Neural cell (in vitro differentiated cells): ENCODE measurements around the gene BLOC1S3. TPM values are rescaled to one million over a fixed set of nuclear protein-coding genes. Genes with fewer than 3 reads are reported as not detected.

Experiments used
- H2AFZ ChIP-seq: fragments of 200-600, 300-800 bp; sonication (generic), shearing (Covaris generic); 2 replicates; pipeline ENCODE4 v1.6.0; 2014; ENCODE audit warnings: low read depth, mild to moderate bottlenecking, antibody characterized with exemption, low read length, moderate library complexity
- H3F3A ChIP-seq: fragments of 200-600 bp; shearing (Covaris generic); 2 replicates; pipeline ENCODE4 v1.6.1; 2016; ENCODE audit warnings: mild to moderate bottlenecking, moderate library complexity, mixed read lengths, antibody characterized with exemption, low read length; ENCODE audit not compliant: insufficient read depth, poor library complexity, severe bottlenecking
- H3K27ac ChIP-seq: fragments of 200-600, 300-800 bp; sonication (generic), shearing (Covaris generic); 2 replicates; pipeline ENCODE4 v1.5.1; 2014; ENCODE audit warnings: mild to moderate bottlenecking, low read length, moderate library complexity
- H3K27me3 ChIP-seq: fragments of 300-800, 200-600 bp; sonication (generic), shearing (Covaris generic); 2 replicates; pipeline ENCODE4 v1.6.0; 2014; ENCODE audit warnings: mild to moderate bottlenecking, low read depth, low read length, moderate library complexity; ENCODE audit not compliant: insufficient read depth
- H3K36me3 ChIP-seq: fragments of 300-800, 200-600 bp; sonication (generic), shearing (Covaris generic); 2 replicates; pipeline ENCODE4 v1.5.1; 2014; ENCODE audit warnings: mild to moderate bottlenecking, antibody characterized with exemption, low read length, moderate library complexity; ENCODE audit not compliant: insufficient read depth
- H3K4me2 ChIP-seq: fragments of 300-800, 200-600 bp; sonication (generic), shearing (Covaris generic); 2 replicates; pipeline ENCODE4 v1.6.0; 2014; ENCODE audit warnings: mild to moderate bottlenecking, low read length
- H3K4me3 ChIP-seq: fragments of 300-800, 200-600 bp; sonication (generic), shearing (Covaris generic); 2 replicates; pipeline ENCODE4 v1.5.1; 2014; ENCODE audit warnings: mild to moderate bottlenecking, low read length, moderate library complexity
- H3K79me2 ChIP-seq: fragments of 200-600 bp; shearing (Covaris generic); replicated peaks from 2 replicates; pipeline ENCODE4 v1.6.0; 2014; ENCODE audit warnings: mild to moderate bottlenecking, low read length, moderate library complexity; ENCODE audit not compliant: insufficient read depth
- H3K9ac ChIP-seq: fragments of 300-800, 200-600 bp; sonication (generic), shearing (Covaris generic); 2 replicates; pipeline ENCODE4 v1.6.1; 2016; ENCODE audit warnings: mild to moderate bottlenecking, low read length, mixed read lengths
- H3K9me2 ChIP-seq: fragments of 200-600 bp; shearing (Covaris generic); 2 replicates; pipeline ENCODE4 v1.6.1; 2016; ENCODE audit warnings: mild to moderate bottlenecking, low read length, mixed read lengths; ENCODE audit not compliant: insufficient read depth
- H3K9me3 ChIP-seq: fragments of 200-600, 300-800 bp; sonication (generic), shearing (Covaris generic); 2 replicates; pipeline ENCODE4 v1.6.1; 2016; ENCODE audit warnings: mild to moderate bottlenecking, mixed run types, low read length, moderate library complexity, mixed read lengths
- H4K20me1 ChIP-seq: fragments of 200-600 bp; shearing (Covaris generic); 2 replicates; pipeline ENCODE4 v1.6.1; 2016; ENCODE audit warnings: mild to moderate bottlenecking, mixed run types; ENCODE audit not compliant: insufficient read depth
- EP300 ChIP-seq: fragments of 450-650 bp; conservative IDR thresholded peaks from 2 replicates; pipeline ENCODE4 v1.6.1; 2014; ENCODE audit warnings: antibody characterized with exemption, mild to moderate bottlenecking, moderate library complexity; ENCODE audit not compliant: poor library complexity, severe bottlenecking
- EZH2 ChIP-seq: fragments of 200-600, 300-800 bp; shearing (Covaris generic), sonication (generic); IDR thresholded peaks from 2 replicates; pipeline ENCODE4 v1.6.1; 2014; ENCODE audit warnings: antibody characterized with exemption, low read length, borderline replicate concordance, mild to moderate bottlenecking; ENCODE audit not compliant: insufficient read depth, poor library complexity, severe bottlenecking
- MXI1 ChIP-seq: fragments of 450-650 bp; conservative IDR thresholded peaks from 2 replicates; pipeline ENCODE4 v1.6.1; 2014; ENCODE audit warnings: antibody characterized with exemption, mild to moderate bottlenecking; ENCODE audit not compliant: poor library complexity, severe bottlenecking
- POLR2AphosphoS5 ChIP-seq: IDR thresholded peaks from 2 replicates; pipeline ENCODE4 v1.6.1; 2012
- RAD21 ChIP-seq: fragments of 450-650 bp; conservative IDR thresholded peaks from 2 replicates; pipeline ENCODE4 v1.6.1; 2014; ENCODE audit warnings: antibody characterized with exemption, mild to moderate bottlenecking, moderate library complexity
- SMC3 ChIP-seq: fragments of 450-650 bp; conservative IDR thresholded peaks from 2 replicates; pipeline ENCODE4 v1.6.1; 2014; ENCODE audit warnings: antibody characterized with exemption, mild to moderate bottlenecking, moderate library complexity; ENCODE audit not compliant: poor library complexity
- TAF1 ChIP-seq: IDR thresholded peaks from 2 replicates; pipeline ENCODE4 v1.6.1; 2012; ENCODE audit warnings: low read depth
- polyA plus RNA-seq: library from polyadenylated mRNA; depleted of rRNA; stranded (reverse); fragments of >200 nt; gene quantifications from 2 replicates; pipeline ENCODE4 v1.2.3, GENCODE V29; 2014
- TF ChIP-seq, protein P1 (sequence below): fragments of 450-650 bp; IDR thresholded peaks from 2 replicates; pipeline ENCODE4 v1.5.1; 2014; ENCODE audit warnings: antibody characterized with exemption, mild to moderate bottlenecking, moderate library complexity; ENCODE audit not compliant: poor library complexity, severe bottlenecking
- TF ChIP-seq, protein P2 (sequence below): IDR thresholded peaks from 2 replicates; pipeline ENCODE4 v1.6.1; 2012; ENCODE audit warnings: borderline replicate concordance

The BLOC1S3 gene
- polyA plus RNA-seq, 1 donor from 2014 or later = 1.8 TPM

DNA sequence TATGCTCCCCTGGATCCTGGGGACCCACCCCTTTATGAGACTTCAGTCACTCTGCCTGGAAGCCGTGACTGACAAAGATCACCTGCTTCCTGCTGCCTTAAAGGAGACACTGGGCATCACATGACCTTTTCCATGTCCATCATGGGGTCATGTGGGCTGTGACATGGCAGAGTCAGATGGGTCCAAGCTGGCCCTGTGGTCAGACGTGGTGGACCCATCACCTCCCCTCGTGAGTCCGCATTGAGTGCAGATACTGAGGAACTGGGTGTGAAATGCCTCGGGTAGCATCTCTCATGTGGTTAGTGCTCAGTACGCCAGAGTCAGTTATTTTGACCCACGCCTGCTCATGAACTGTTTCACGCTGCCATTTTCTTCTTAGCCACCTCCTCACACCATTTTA lies 44.9 kb upstream of the BLOC1S3 start:
- Histone ChIP-seq H4K20me1 (no peaks in the 10 kb centered on the region), H3K9me3 (no peaks in the 10 kb centered on the region), H3K36me3 (no peaks in the 10 kb centered on the region), H3K79me2 (peaks cover 3% of the 10 kb centered on the region), H3K27me3 (no peaks in the 10 kb centered on the region), H3K27ac (no peak overlapping the region), H3K9ac (no peak overlapping the region), H3K9me2 (no peaks in the 10 kb centered on the region), H2AFZ (no peak overlapping the region), H3K4me2 (no peak overlapping the region), H3F3A (no peaks in the 10 kb centered on the region), H3K4me3 (no peak overlapping the region)
- TF ChIP-seq MXI1 (no peak), RAD21 (no peak), POLR2AphosphoS5 (no peak), TAF1 (no peak), SMC3 (no peak), EZH2 (no peak), EP300 (no peak)
- TF ChIP-seq, protein P1, sequence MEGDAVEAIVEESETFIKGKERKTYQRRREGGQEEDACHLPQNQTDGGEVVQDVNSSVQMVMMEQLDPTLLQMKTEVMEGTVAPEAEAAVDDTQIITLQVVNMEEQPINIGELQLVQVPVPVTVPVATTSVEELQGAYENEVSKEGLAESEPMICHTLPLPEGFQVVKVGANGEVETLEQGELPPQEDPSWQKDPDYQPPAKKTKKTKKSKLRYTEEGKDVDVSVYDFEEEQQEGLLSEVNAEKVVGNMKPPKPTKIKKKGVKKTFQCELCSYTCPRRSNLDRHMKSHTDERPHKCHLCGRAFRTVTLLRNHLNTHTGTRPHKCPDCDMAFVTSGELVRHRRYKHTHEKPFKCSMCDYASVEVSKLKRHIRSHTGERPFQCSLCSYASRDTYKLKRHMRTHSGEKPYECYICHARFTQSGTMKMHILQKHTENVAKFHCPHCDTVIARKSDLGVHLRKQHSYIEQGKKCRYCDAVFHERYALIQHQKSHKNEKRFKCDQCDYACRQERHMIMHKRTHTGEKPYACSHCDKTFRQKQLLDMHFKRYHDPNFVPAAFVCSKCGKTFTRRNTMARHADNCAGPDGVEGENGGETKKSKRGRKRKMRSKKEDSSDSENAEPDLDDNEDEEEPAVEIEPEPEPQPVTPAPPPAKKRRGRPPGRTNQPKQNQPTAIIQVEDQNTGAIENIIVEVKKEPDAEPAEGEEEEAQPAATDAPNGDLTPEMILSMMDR = no peak
- TF ChIP-seq, protein P2, sequence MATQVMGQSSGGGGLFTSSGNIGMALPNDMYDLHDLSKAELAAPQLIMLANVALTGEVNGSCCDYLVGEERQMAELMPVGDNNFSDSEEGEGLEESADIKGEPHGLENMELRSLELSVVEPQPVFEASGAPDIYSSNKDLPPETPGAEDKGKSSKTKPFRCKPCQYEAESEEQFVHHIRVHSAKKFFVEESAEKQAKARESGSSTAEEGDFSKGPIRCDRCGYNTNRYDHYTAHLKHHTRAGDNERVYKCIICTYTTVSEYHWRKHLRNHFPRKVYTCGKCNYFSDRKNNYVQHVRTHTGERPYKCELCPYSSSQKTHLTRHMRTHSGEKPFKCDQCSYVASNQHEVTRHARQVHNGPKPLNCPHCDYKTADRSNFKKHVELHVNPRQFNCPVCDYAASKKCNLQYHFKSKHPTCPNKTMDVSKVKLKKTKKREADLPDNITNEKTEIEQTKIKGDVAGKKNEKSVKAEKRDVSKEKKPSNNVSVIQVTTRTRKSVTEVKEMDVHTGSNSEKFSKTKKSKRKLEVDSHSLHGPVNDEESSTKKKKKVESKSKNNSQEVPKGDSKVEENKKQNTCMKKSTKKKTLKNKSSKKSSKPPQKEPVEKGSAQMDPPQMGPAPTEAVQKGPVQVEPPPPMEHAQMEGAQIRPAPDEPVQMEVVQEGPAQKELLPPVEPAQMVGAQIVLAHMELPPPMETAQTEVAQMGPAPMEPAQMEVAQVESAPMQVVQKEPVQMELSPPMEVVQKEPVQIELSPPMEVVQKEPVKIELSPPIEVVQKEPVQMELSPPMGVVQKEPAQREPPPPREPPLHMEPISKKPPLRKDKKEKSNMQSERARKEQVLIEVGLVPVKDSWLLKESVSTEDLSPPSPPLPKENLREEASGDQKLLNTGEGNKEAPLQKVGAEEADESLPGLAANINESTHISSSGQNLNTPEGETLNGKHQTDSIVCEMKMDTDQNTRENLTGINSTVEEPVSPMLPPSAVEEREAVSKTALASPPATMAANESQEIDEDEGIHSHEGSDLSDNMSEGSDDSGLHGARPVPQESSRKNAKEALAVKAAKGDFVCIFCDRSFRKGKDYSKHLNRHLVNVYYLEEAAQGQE = no peak

DNA sequence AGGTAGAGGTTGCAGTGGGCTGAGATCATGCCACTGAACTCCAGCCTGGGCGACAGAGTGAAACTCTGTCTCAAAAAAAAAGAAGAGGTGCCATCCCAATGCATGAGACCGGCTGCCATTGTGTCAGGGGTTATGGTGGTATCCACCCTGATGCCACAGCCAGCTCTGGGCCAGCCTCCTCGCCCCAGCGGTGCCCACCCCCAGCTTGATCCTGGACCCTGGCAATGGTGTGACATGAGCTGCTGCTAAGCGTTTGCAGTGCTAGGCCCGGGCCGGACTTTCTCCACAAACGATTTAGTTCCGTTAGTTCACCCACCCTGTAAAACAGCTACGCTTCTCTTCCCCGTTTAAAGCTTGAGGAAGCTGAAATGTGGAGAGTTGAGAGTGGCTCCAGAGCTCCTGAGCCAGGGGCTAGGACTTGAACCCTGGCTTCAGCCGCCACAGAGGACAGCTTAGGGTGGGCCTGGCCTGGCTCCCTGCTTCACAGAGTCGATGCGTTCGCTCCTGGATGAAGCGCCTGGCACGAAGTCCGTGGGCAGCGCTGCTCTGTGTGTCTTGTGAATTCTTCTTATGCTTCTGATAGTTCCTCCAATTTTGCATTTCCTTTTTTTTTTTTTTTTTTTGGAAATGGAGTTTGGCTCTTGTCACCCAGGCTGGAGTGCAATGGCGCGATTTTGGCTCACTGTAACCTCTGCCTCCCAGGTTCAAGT lies 43.3 kb upstream of the BLOC1S3 start:
- Histone ChIP-seq H4K20me1 (no peaks in the 10 kb centered on the region), H3K36me3 (no peaks in the 10 kb centered on the region), H3K9me3 (no peaks in the 10 kb centered on the region), H3K9me2 (no peaks in the 10 kb centered on the region), H3K4me2 (no peak overlapping the region), H2AFZ (no peak overlapping the region), H3K79me2 (peaks cover 3% of the 10 kb centered on the region), H3K9ac (no peak overlapping the region), H3K27me3 (no peaks in the 10 kb centered on the region), H3F3A (no peaks in the 10 kb centered on the region), H3K4me3 (no peak overlapping the region), H3K27ac (no peak overlapping the region)
- no peak for TF ChIP-seq EP300
